ENCODE results near the gene MIXL1. TPM values are rescaled to one million over a fixed set of nuclear protein-coding genes. Genes with fewer than 3 reads are reported as not detected.

Gene MIXL1
- total and polyA plus RNA-seq, 2 of the 13 experiments (the other 11 are each of a cell fraction or from before 2014, with no cell fraction given): 7.6 to 18.5 TPM

- TF ChIP-seq E2F5 (CRISPR knock-in tag; conservative IDR thresholded peaks at IDR 0.05): no peak
- TF ChIP-seq ELK4 (CRISPR knock-in tag; IDR thresholded peaks at IDR 0.05; ENCODE audit: borderline replicate concordance): no peak
- no peak for TF ChIP-seq HHEX (CRISPR knock-in tag; IDR thresholded peaks at IDR 0.05)
- TF ChIP-seq FOXK1 (CRISPR knock-in tag; IDR thresholded peaks at IDR 0.05; ENCODE audit: borderline replicate concordance, low read depth): no peak
- peak; percentile 48; the same call in 1 of the 2 replicates for TF ChIP-seq MED13 (CRISPR knock-in tag; IDR thresholded peaks at IDR 0.05)
- no peak for TF ChIP-seq MTA3 (CRISPR knock-in tag; IDR thresholded peaks at IDR 0.05)
- 0 out of 2 replicates have a peak, but pooled peaks have one; percentile 26 for TF ChIP-seq ZNF543 (CRISPR knock-in tag; IDR thresholded peaks at IDR 0.05)
- no peak for TF ChIP-seq PBX3 (CRISPR knock-in tag; IDR thresholded peaks at IDR 0.05; ENCODE audit: borderline replicate concordance)
- 0 out of 2 replicates have a peak, but pooled peaks have one; percentile 47 for TF ChIP-seq AHDC1 (CRISPR knock-in tag; IDR thresholded peaks at IDR 0.05; ENCODE audit: borderline replicate concordance)
- no peak for TF ChIP-seq HMGXB3 (CRISPR knock-in tag; IDR thresholded peaks at IDR 0.05; ENCODE audit: borderline replicate concordance)
- TF ChIP-seq YEATS2 (CRISPR knock-in tag; IDR thresholded peaks at IDR 0.05; ENCODE audit: borderline replicate concordance): no peak
- TF ChIP-seq FOXA1 (IDR thresholded peaks at IDR 0.05): no peak
- TF ChIP-seq FOXA1 (CRISPR knock-in tag; IDR thresholded peaks at IDR 0.05): peak; percentile 46
- TF ChIP-seq ZFYVE20 (CRISPR knock-in tag; IDR thresholded peaks at IDR 0.05; ENCODE audit: borderline replicate concordance, low read depth): no peak
- no peak for TF ChIP-seq EED (CRISPR knock-in tag; IDR thresholded peaks at IDR 0.05)
These were observed at the start of gene MIXL1 (continued) for GRCh38 chr1:226223157-226223785.
